NK-92 (cell line): ENCODE results near the gene ROBO1.
"Not testable (repeated sequence)": the region's sequence is repeated elsewhere in the genome, so short reads cannot be mapped to it uniquely, and the experiment has no call there.

Experiments
- DNase-seq: peaks from one replicate; lab custom pipeline; 2025; ENCODE audit not compliant: unreplicated experiment; lab: John Stamatoyannopoulos, UW

Gene ROBO1

DNA sequence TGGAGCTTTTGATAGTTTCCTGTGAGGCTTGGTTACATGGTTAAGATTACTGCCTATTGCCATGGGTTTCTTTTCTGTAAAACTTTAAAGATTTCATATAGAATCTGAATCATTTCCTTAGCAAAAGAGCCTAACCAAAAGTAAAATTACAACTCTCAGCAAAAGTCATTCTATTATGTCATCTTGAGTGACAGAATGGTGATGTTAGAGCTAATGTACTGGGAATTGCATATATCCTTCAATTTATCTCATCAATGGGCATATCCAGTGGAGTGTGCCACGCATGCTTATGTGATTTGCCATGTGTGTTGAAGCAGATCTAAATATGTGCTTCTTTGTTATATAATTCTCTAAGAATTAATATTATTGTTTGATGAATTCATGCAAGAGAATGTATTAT lies 212.1 kb downstream of the ROBO1 start:
- DNase-seq: no peak

DNA sequence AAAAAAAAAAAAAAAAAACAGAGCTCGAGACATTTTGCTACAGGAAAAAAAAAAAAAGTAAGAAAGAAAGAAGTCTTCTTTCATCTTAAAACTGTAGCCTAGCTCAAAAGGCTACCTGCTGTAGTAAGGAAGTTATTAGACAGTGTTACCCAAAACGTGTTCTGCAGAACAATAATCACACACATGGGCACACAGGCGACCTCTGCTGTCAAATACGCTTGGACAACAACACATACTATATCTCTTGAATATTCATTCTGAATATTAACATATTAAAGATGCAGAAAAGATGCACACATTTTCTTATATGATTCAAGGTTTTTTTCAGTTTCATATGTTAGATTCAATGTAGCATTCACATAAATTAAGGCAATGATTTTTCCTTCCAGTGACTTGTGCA lies 215.8 kb downstream of the ROBO1 start:
- DNase-seq: no peak

- no peak for DNase-seq
Observed at GRCh38 chr3:79551321-79551892, 216.4 kb downstream of the ROBO1 start.

DNA sequence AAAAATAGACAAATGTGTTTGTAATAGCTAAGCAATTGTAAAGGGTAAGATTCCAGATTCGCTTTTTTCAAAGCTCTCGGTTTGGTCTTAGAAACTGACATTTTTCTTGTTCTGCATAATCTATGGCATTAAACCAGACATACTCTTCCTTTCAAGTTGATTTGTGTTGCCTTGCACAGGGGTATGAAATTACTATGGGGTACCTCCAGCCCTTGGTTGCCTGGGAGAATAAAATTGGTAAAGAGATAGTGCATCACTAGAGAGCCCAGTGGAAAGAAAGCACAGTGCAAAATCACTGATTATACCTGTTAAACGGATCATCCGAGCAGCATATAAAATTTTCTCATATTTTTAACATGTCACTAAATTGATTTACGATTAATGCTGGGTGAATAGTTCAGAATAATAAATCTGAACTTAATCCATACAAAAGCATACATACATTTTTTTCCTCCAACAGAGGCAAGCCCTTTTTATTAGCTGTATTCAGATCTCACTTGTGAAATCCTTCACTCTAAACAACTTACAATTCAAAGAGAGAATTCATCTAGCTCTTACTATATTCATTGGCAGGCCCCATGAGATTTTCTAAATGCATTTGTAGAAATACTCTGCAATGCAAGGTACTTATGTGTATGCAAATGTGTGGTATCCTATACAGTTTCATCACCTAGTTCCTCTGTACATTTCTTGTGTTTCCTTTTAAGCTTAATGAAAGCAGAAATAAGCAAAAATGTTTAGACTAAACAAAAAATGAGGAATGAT lies 224.4 kb downstream of the ROBO1 start:
- DNase-seq: no peak

GRCh38 chr3:79534727-79535126 lies 233.1 kb downstream of the ROBO1 start:
- DNase-seq: no peak

DNA sequence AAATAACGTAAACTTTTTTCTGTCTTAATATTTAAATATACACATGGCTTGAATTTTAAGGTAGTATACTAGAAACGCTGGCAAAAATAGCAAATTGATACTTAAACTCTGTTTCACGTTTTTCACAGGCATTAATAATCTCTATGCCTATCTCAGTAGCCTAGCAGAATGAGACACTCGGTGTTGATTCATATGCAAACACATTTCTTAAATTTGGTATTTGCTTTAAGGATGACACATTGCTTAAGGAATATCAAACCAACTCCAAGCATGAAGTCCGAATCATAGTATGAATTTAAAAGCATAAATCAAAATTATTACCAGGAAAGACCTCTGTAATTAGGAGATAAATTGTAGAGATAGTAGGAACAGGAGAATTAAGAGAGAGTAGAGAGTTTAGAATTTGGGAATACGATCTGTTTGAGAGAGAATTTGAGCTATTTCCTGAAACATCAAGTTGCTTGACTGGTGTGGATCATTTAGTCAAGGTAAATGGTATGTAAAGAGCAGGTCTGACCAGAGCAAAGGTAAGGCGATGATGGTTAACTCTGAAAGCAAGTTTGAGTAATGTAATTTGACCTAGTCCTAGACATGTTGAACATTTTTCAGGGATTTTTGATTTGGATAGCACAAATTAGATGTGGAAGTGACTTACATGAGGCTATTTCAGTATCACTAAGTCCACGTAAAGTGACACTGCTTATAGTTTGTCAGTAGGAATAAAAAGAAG lies 236.1 kb downstream of the ROBO1 start:
- no peak for DNase-seq

DNA sequence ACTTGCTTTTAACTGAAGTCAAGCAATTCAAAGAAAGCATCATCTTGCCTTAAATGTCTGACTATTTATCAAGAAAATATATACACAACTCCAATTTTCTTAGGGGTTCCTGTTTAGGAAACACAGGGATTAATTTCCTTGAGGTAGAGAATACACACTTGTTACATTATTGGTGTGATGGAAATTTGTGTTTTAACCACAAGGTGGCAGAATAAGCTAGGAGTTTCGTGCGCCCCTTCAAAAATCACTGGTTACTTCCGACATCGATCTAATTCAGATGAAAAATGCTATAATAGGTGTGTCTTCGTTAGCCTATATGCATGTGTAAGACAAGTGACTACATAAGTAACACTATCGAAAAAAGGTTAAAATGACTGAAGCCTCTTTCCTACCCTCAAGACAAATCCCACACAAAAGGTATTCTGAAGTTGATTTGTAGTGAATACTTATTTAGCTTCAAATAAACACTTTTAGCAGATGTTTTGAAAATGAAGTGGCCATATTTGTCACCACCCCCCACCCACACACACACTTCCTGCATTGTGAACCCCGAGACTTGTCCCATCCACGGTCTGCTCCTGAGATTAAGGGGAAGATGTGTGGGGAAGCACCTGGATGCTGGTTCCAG lies 246.5 kb downstream of the ROBO1 start:
- no peak for DNase-seq

GRCh38 chr3:79517766-79518413 lies 249.9 kb downstream of the ROBO1 start:
- DNase-seq: no peak

- no peak for DNase-seq
Observed at GRCh38 chr3:79516795-79517194, 251.0 kb downstream of the ROBO1 start.

- no peak for DNase-seq
Observed at GRCh38 chr3:79515072-79515471, 252.7 kb downstream of the ROBO1 start.

DNA sequence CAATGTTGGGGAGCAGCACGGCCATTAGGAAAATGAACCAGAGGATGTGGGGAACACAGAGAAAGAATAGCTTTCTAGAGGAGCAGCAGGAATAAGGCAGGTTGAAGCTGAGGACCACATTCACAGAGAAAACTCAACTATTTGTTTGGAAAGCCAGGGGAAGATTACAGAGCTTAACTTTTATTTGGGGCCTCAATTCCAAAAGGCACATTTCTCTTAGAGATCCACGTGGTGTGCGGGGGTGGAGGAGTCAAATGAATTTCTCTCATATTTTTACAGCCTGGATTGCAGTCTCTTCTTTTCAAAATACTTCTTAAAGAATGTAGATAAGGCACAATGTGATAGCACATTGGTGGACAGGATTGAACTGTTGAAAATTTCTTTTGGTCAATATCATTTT lies 253.7 kb downstream of the ROBO1 start:
- no peak for DNase-seq

DNA sequence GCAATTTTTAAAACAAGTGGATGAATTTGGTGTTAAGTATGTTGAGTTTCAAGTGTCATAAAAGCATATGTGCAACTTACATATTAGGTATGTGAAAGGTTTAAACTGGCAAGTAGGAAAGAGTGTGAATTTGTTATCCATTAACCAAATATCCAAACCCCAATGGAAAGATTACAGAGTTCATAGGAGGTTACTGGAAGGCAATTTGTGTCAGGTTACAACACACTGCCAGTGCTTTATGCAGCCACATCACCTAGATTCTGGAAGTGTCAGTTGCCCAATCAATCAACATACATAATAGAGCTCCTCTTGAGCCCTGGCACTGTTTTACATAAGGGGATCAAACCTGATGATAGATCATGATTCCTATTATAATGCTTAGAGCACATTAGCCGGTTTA lies 261.0 kb downstream of the ROBO1 start:
- DNase-seq: no peak

DNA sequence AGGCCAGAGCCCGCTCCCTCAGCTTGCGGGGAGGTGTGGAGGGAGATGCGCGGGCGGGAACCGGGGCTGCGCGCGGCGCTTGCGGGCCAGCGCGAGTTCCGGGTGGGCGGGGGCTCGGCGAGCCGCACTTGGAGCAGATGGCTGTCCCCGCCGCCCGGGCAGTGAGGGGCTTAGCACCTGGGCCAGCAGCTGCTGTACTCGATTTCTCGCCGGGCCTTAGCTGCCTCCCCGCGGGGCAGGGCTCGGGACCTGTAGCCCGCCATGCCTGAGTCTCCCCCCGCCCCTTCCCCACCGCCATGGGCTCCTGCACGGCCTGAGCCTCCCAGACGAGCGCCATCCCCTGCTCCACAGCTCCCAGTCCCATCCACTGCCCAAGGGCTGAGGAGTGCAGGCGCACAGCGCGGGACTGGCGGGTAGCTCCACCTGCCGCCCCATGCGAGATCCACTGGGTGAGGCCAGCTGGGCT lies 265.5 kb downstream of the ROBO1 start:
- DNase-seq: not testable (repeated sequence)

- DNase-seq: no peak
Observed at GRCh38 chr3:79497447-79498111, 270.2 kb downstream of the ROBO1 start.

- no peak for DNase-seq
Observed at GRCh38 chr3:79491029-79491641, 276.7 kb downstream of the ROBO1 start.

GRCh38 chr3:79490165-79491028 lies 277.4 kb downstream of the ROBO1 start:
- DNase-seq: no peak

GRCh38 chr3:79488407-79488806 lies 279.4 kb downstream of the ROBO1 start:
- no peak for DNase-seq

- DNase-seq: no peak
Observed at GRCh38 chr3:79480746-79481145, 287.1 kb downstream of the ROBO1 start.

- no peak for DNase-seq
Observed at GRCh38 chr3:79478620-79479019, 289.2 kb downstream of the ROBO1 start.
